Measurements from ENCODE around the gene ULK2. TPM values are rescaled to one million over a fixed set of nuclear protein-coding genes. Genes with fewer than 3 reads are reported as not detected.
"Not testable (repeated sequence)": the region's sequence is repeated elsewhere in the genome, so short reads cannot be mapped to it uniquely, and the experiment has no call there.

Gene ULK2
- total RNA-seq, 2 donors from 2014 or later: 3.5 to 7.0 TPM

DNA sequence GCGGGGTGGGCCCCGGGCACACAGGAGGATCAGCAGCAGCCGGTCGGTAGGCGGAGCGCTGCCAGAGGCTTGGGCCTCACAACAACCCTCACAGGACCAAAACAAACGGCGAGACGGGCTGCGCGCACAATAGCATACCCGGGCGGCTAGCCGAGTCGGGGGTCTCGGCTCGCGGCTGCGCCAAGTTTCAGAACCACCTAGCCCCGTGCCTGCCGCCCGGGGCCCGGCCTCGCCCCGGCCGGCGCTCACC lies 732 bp downstream of the ULK2 start:
- TF ChIP-seq, protein P1, sequence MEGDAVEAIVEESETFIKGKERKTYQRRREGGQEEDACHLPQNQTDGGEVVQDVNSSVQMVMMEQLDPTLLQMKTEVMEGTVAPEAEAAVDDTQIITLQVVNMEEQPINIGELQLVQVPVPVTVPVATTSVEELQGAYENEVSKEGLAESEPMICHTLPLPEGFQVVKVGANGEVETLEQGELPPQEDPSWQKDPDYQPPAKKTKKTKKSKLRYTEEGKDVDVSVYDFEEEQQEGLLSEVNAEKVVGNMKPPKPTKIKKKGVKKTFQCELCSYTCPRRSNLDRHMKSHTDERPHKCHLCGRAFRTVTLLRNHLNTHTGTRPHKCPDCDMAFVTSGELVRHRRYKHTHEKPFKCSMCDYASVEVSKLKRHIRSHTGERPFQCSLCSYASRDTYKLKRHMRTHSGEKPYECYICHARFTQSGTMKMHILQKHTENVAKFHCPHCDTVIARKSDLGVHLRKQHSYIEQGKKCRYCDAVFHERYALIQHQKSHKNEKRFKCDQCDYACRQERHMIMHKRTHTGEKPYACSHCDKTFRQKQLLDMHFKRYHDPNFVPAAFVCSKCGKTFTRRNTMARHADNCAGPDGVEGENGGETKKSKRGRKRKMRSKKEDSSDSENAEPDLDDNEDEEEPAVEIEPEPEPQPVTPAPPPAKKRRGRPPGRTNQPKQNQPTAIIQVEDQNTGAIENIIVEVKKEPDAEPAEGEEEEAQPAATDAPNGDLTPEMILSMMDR (IDR thresholded peaks at IDR 0.05): no peak
- peak overlapping the region; percentile 76 for H3K27ac ChIP-seq
- H3K4me1 ChIP-seq: no peaks in the 10 kb centered on the region
- H3K4me3 ChIP-seq: peak overlapping the region; percentile 83
- no peaks in the 10 kb centered on the region for H3K36me3 ChIP-seq
- intact Hi-C loops (cut with DNase I): no loop called here
- no peaks in the 10 kb centered on the region for H3K9me3 ChIP-seq
- H3K9ac ChIP-seq (ENCODE audit: low read depth in 2 of 2, low read length in 2 of 2): peak overlapping the region; percentile 22 to 82
- peak; percentile 73 for DNase-seq
- no peaks in the 10 kb centered on the region for H3K27me3 ChIP-seq

DNA sequence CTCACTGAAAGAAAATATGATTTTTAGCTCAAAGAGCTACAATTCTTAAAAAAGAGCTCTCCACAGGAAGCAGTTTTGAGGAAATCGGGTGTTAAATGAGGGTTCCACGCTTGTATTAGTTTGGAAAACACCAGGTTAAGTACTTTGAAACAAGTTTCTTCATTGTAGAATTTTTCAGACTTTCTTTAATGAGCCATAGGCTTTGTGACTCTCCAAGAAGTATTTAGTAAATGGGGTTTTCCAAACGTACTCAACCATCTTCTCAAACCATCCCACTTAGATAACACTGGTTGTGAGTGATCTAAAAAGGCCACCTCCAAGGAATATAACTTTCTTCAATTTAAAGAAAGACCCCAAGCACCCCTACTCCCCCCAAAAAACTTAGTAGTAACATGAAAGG lies 2.7 kb downstream of the ULK2 start:
- intact Hi-C loops (cut with DNase I): no loop called here
- Histone ChIP-seq H3K27me3 (no peaks in the 10 kb centered on the region), H3K4me1 (no peaks in the 10 kb centered on the region), H3K4me3 (no peak overlapping the region), H3K36me3 (no peaks in the 10 kb centered on the region), H3K9me3 (no peaks in the 10 kb centered on the region), H3K27ac (no peak overlapping the region), H3K9ac (ENCODE audit: low read depth in 2 of 2, low read length in 2 of 2) (no peak overlapping the region)
- TF ChIP-seq, protein P1 (IDR thresholded peaks at IDR 0.05): no peak
- DNase-seq: no peak

DNA sequence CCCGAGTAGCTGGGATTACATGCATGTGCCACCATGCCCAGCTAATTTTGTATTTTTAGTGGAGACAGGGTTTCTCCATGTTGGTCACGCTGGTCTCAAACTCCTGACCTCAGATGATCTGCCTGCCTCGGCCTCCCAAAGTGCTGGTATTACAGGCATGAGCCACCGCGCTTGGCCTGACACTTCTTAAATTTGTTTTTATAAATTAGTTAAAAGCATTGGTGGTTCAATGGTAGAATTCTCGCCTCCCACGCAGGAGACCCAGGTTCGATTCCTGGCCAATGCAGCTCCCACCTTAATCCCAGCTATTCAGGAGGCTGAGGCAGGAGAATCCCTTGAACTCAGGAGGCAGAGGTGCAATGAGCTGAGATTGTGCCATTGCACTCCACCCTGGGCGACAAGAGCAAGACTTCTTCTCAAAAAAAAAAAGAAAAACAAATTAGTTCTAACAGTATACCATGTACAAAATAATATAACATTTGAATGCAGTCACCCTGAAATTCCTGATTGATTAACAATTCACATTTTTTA lies 7.0 kb downstream of the ULK2 start:
- H3K9me3 ChIP-seq; H3K4me3 ChIP-seq; intact Hi-C loops (cut with DNase I); H3K4me1 ChIP-seq; H3K9ac ChIP-seq (ENCODE audit: low read depth in 2 of 2, low read length in 2 of 2); H3K36me3 ChIP-seq; H3K27me3 ChIP-seq; DNase-seq; H3K27ac ChIP-seq: not testable (repeated sequence)

DNA sequence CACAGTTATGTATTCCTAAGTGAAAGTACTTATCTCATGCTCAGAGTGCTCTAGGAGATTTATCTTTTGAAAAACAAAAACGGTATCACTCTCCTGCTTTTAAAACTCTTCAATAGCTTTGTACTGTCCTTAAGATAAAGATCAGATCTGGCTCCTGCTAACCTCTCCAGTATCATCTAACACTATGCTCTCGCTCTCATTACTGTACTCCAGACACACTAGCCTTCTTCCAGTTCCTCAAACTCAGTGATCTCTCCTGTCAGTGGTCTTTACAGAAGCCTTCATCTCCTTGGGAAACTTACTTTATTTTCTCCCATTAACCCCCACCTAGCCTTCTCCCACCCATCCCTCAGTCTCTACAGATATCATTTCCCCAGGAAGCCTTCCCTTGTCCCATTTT lies 10.1 kb downstream of the ULK2 start:
- H3K27ac ChIP-seq: no peak overlapping the region
- intact Hi-C loops (cut with DNase I): no loop called here

DNA sequence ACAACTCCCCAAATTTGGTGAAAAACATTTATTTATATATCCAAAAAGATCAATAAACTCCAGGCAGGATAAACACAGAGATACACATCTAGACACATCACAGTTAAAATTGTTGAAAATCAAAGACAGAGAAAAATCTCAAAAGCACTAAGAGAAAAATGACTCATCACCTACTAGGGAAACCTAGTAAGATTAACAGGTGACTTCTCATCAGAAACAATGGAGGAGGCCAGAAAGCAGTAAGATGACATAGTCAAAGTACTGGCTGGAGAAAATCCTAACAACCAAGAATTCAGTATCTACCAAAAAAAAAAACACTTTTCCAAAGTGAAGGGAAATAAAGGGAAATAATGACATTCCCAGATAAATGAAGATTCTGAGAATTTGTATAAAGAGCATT lies 33.8 kb downstream of the ULK2 start:
- no peak for DNase-seq

More for the DNA sequence above, 10.1 kb downstream of the ULK2 start:
- Histone ChIP-seq H3K27me3 (no peaks in the 10 kb centered on the region), H3K9ac (ENCODE audit: low read depth in 2 of 2, low read length in 2 of 2) (no peak overlapping the region), H3K4me1 (no peaks in the 10 kb centered on the region), H3K4me3 (no peak overlapping the region), H3K36me3 (no peaks in the 10 kb centered on the region), H3K9me3 (no peaks in the 10 kb centered on the region)
- TF ChIP-seq, protein P1 (IDR thresholded peaks at IDR 0.05): no peak
- DNase-seq: no peak

DNA sequence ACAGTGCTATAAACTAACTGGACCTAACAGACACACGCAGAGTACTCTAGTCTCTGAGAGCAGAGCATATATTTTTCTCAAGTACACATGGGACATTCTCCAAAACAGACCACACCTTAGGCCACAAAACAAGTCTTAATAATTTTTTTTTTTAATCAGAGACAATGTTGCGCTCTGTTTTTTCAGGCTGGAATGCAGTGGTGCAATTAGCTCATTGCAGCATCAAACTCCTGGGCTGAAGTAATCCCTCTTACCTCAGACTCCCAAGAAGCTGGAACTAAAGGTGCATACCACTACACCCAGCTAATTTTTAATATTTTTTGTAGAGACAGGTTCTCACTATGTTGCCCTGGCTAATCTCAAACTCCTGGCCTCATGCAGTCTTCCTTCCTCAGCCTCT lies 37.7 kb downstream of the ULK2 start:
- no peaks in the 10 kb centered on the region for H3K27me3 ChIP-seq
- no peaks in the 10 kb centered on the region for H3K36me3 ChIP-seq
- no peak for DNase-seq
- intact Hi-C loops (cut with DNase I): no loop called here
- TF ChIP-seq, protein P1 (IDR thresholded peaks at IDR 0.05): no peak
- H3K4me1 ChIP-seq: no peaks in the 10 kb centered on the region
- no peak overlapping the region for H3K9ac ChIP-seq (ENCODE audit: low read depth in 2 of 2, low read length in 2 of 2)
- no peak overlapping the region for H3K4me3 ChIP-seq
- no peaks in the 10 kb centered on the region for H3K9me3 ChIP-seq
- no peak overlapping the region for H3K27ac ChIP-seq

More for the DNA sequence above, 33.8 kb downstream of the ULK2 start:
- intact Hi-C loops (cut with DNase I): no loop called here
- no peaks in the 10 kb centered on the region for H3K4me1 ChIP-seq
- TF ChIP-seq, protein P1 (IDR thresholded peaks at IDR 0.05): no peak
- no peaks in the 10 kb centered on the region for H3K27me3 ChIP-seq
- H3K9me3 ChIP-seq: no peaks in the 10 kb centered on the region
- no peak overlapping the region for H3K27ac ChIP-seq
- H3K9ac ChIP-seq (ENCODE audit: low read depth in 2 of 2, low read length in 2 of 2): no peak overlapping the region
- H3K36me3 ChIP-seq: no peaks in the 10 kb centered on the region
- H3K4me3 ChIP-seq: no peak overlapping the region

Measured in colonic mucosa (tissue), 4 donors.